ENCODE measurements around the gene ITGB7.

ITGB7 gene

GRCh38 chr12:53231921-53232645 is 25.0 kb upstream of the ITGB7 start, which contains the start of gene RARG:
TSS of gene RARG (minus strand) at chr12:53232209. CDS start at chr12:53227545, 4,664 bp downstream.
- peak in 1 of 2 donors; percentile 66 for DNase-seq (ENCODE audit: low read depth in 2 of 2)

- no peak for DNase-seq (ENCODE audit: low read depth in 2 of 2)
These were observed 24.5 kb upstream of the ITGB7 start for GRCh38 chr12:53231671-53231920.

- DNase-seq (ENCODE audit: low read depth in 2 of 2), result no peak
These were observed 23.2 kb upstream of the ITGB7 start for GRCh38 chr12:53230108-53230845.

GRCh38 chr12:53229454-53229853 is 22.4 kb upstream of the ITGB7 start:
- DNase-seq (ENCODE audit: low read depth in 2 of 2), result no peak

- DNase-seq (ENCODE audit: low read depth in 2 of 2), result no peak
These were observed 20.8 kb upstream of the ITGB7 start for GRCh38 chr12:53227836-53228235.

DNA sequence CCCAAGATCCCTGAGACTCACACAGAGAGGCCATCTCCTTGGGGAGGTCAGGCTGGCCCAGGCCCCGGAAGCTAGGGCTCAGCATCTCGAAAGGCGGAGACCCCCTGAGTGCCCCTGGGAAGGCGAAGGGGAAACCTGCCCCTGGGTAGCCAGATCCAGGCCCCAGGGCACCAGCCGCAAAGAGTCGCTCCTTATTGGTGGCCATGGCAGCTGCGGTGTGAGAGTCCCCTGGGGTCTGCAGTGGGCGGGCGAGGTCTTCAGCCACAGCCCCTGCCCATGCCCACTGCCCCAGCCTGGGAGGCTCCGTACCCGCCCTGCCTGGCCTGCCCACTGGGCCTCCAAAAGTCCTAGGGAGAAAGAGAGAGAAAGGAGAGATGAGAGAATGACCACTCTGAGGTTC is 20.3 kb upstream of the ITGB7 start:
- no peak for DNase-seq (ENCODE audit: low read depth in 2 of 2)

DNA sequence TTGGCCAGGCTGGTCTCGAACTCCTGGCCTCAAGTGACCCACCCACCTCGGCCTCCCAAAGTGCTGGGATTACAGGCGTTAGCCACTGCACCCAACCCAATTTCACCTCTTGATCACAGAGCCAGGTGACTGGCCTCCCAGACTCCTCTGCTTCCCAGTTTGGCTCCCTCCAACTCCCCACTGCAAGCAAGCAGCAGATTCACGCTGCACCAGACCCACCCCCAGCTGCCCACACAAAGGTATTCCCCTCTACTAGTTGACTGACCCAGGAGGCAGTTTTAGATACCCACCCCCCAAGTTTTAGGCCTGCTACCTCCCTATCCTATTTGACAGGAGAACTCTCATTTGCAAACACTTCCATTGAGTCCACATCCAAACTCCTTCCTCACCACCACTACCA is 19.8 kb upstream of the ITGB7 start:
- no peak for DNase-seq (ENCODE audit: low read depth in 2 of 2)

- DNase-seq (ENCODE audit: low read depth in 2 of 2), result no peak
These were observed 18.8 kb upstream of the ITGB7 start for GRCh38 chr12:53225635-53226424.

- DNase-seq (ENCODE audit: low read depth in 2 of 2), result no peak
These were observed 18.0 kb upstream of the ITGB7 start for GRCh38 chr12:53224897-53225634.

DNA sequence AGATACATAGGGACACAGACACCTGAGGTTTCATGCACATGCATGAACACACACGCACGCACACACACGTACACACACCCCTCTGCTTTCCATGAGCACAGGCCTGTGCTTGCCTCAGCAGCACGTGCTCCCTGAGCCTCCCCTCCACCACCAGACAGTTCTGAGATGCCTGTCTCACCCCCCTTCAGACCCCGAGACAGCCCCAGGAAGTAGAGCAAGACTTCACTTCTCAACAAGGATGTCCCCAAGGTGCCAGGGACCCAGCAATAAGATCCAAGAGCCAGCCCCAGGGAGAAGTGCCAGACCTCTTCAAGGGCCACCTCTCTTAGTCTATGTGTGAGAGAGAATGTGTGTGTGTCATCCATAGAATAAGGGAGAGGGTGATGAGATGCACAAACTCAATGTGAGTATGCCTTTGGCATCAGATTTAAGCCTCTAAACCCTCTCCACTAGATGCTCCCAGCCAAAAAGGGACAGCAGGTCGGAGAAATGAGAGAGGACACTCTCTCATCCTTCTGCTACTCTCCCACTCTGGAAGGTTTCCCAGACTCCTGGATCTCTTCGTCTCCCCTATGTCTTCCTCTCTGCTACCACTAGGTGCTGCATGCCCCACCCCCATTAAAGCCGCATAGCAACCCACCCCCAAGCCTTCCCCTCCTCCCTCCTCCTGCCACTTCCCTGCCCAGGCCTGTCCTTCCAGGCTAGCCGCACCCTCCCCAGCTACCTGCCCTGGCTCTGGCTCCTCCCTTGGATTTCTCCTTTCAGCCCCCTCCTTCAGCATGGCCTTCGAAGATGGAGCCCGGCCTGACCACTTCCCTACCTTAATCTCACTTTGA is 17.2 kb upstream of the ITGB7 start:
- no peak for DNase-seq (ENCODE audit: low read depth in 2 of 2)

- no peak for DNase-seq (ENCODE audit: low read depth in 2 of 2)
These were observed 16.5 kb upstream of the ITGB7 start for GRCh38 chr12:53223389-53224060.

DNA sequence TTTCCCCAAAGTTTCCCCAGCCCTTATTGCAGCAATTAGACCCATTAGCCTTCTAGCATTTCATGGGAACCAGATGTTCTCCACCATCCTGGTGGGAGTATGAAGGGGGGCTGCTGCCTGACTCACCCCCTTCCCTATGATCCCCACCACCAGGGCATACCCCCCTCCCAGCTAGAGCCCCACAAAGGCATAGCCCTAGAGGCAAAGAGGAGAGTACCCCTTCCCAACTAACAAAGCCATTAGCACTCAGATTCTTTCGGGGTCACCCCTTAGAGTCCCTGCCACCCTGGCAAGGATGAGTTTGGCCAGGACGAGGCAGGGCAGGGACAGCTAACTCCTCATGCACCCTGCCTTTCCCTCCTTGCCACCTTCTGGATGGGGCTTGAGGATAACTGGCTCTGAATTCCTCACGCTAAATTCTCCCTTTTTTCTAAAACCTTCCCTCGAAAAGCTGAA is 15.8 kb upstream of the ITGB7 start:
- no peak for DNase-seq (ENCODE audit: low read depth in 2 of 2)

DNA sequence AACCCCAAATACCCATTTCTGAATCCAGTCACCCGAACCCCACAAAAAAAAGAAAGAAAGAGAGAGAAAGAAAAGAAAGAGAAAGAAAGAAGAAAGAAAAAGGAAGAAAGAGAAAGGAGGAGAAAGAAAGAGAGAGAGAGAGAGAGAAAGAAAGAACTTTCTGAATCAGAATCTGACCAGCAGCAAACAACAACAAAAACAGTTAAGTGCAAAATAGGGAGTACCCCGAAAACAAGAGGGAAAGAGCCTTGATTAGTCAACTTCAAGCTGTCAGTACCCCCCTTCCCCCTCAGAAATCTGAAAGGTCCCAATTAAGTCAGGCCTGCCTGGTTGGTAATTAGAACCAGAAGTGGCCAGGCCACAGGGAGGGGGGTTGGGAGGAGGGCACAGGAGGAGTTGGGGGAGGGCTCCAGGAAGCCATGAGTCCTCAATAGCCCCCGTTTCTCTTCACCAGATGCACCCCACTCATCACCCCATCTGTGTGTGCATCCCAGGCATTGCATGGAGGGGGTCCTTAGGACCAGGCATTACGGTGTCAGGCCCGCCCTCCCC is 15.2 kb upstream of the ITGB7 start:
- no peak for DNase-seq (ENCODE audit: low read depth in 2 of 2)

DNA sequence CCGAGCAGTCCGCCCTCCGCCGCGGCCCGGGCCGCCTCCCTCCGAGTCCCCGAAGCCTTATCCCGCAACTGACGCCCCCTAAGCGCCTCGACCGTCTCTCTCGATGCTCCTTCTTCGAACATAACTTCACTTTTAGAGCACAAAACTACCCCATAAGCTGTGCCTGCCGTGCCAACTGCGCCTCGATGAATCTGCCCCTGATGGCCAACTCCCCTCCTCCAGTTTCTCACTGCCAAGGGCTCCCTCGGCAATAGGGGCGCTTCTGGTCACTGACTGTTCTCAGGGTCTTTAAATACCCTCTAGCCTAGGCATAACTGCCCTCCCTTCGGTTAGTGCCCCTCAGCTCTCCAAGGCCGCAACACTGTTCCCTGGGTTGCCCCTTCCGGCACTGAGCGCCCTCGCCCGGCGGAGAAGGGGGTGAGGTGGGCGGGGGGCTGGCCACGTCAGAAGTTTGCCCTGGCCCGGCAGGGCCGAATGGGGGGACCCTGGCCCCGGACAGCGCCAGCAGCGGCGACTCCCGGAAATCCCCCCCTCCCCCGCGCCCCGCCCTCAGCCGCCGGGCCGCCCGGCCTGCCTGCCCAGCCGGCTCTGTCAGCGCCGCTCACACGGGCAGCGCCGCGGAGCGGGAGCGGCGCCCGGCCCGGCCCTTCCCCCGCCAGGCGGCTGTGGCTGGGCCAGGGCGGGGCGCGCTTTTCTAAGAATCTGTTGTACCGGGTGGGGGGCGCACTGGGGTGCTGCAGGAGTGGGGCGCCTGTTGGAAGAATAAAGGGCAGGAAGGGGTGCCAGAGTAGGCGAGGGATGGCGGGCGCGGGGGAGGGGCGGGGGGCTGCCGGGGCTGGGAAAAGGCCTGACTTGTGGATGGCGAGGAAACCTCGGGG is 14.4 kb upstream of the ITGB7 start:
- DNase-seq (ENCODE audit: low read depth in 2 of 2), result no peak

GRCh38 chr12:53220694-53221202 is 13.7 kb upstream of the ITGB7 start:
- peak; percentile 61 to 65 for DNase-seq (ENCODE audit: low read depth in 2 of 2)

DNA sequence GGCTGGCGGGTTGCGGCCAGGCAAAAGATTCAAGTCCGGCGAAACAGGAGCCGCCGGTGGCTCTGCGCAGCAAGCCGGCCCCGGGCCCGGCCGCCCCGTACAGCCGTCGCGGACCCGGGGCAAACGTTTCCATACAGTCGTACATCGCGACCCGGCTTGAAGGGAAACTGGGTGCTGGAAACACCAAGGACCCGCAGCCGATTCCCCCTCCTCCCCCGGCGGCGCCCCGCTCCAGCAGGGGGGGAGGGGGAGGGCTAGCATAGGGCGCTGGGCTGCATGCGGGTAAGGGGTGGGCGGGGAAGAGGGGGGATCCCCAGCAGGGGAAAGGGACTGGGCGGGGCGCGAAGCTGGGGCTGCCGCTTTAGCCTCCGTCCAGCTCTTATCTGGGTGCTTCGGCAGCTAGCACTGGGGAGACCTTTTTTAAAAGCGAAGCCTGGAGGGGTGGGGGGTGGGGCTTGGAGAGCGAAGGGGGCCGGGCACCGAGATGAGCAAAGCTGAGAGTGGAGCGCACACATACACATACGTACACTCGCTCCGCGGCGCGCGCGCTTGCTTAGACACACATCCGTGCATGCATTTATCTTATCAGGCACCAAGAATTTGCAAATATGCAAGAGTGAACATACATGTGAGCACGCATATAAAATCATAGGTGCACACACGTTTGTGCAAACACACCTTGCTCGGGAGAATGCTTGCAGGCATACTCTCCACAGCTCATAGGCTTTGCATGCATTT is 13.1 kb upstream of the ITGB7 start:
- peak in 1 of 2 donors; percentile 58 for DNase-seq (ENCODE audit: low read depth in 2 of 2)

GRCh38 chr12:53219292-53219955 is 12.4 kb upstream of the ITGB7 start:
- peak; percentile 52 to 61 for DNase-seq (ENCODE audit: low read depth in 2 of 2)
